Karpas-422 (cell line): ENCODE results near the gene RP2. TPM values are rescaled to one million over a fixed set of nuclear protein-coding genes. Genes with fewer than 3 reads are reported as not detected.

Experiments
- DNase-seq: peaks from one replicate; pipeline ENCODE4 v3.0.0-alpha.2; 2015
- H2AFZ ChIP-seq: fragments of 200-600 bp; sonication (generic); 2 replicates; pipeline ENCODE4 v1.6.1; 2014; ENCODE audit warnings: antibody characterized with exemption, low read length, mixed read lengths
- H3K27ac ChIP-seq: fragments of 200-600 bp; sonication (generic); 2 replicates; pipeline ENCODE4 v1.5.1; 2014; ENCODE audit warnings: mild to moderate bottlenecking, low read length, moderate library complexity
- H3K27me3 ChIP-seq: fragments of 200-600 bp; sonication (generic); 2 replicates; pipeline ENCODE4 v1.6.1; 2014; ENCODE audit warnings: low read length, mixed read lengths
- H3K36me3 ChIP-seq: fragments of 200-600 bp; sonication (generic); 2 replicates; pipeline ENCODE4 v1.6.1; 2014; ENCODE audit warnings: low read length, mixed read lengths; ENCODE audit not compliant: insufficient read depth
- H3K4me1 ChIP-seq: fragments of 200-600 bp; sonication (generic); 2 replicates; pipeline ENCODE4 v1.6.1; 2014; ENCODE audit warnings: mild to moderate bottlenecking, low read length, mixed read lengths
- H3K4me2 ChIP-seq: fragments of 200-600 bp; sonication (generic); 2 replicates; pipeline ENCODE4 v1.6.1; 2014; ENCODE audit warnings: low read length, low read depth, mild to moderate bottlenecking; ENCODE audit not compliant: poor library complexity, severe bottlenecking
- H3K4me3 ChIP-seq: fragments of 200-600 bp; sonication (generic); 2 replicates; pipeline ENCODE4 v1.5.1; 2014; ENCODE audit warnings: mild to moderate bottlenecking, antibody characterized with exemption, low read length, mixed read lengths
- H3K79me2 ChIP-seq: fragments of 200-600 bp; sonication (generic); 2 replicates; pipeline ENCODE4 v1.6.1; 2014; ENCODE audit warnings: mild to moderate bottlenecking, low read length, mixed read lengths
- H3K9ac ChIP-seq: fragments of 200-600 bp; sonication (generic); 2 replicates; pipeline ENCODE4 v1.6.0; 2014; ENCODE audit warnings: low read length
- H3K9me2 ChIP-seq: fragments of 200-600 bp; sonication (generic), shearing (Covaris generic); replicated peaks from 2 replicates; pipeline ENCODE4 v1.6.0; 2014; ENCODE audit warnings: mild to moderate bottlenecking, low read length, moderate library complexity; ENCODE audit not compliant: insufficient read depth
- H3K9me3 ChIP-seq: fragments of 300-700, 200-600 bp; sonication (generic); 2 replicates; pipeline ENCODE4 v1.6.1; 2014; ENCODE audit warnings: low read length, mixed read lengths
- H4K20me1 ChIP-seq: fragments of 200-600 bp; sonication (generic); 2 replicates; pipeline ENCODE4 v1.6.1; 2014; ENCODE audit warnings: mild to moderate bottlenecking, antibody characterized with exemption, low read length, low read depth; ENCODE audit not compliant: insufficient read depth
- total RNA-seq: library from RNA; depleted of rRNA; stranded (reverse); fragments of >200 nt; shearing (Covaris generic); gene quantifications from 2 replicates; pipeline ENCODE4 v1.2.3, GENCODE V29; 2014; ENCODE audit warnings: low replicate concordance

The RP2 gene
- total RNA-seq, 1 experiment from 2014 or later = 17.0 TPM

DNA sequence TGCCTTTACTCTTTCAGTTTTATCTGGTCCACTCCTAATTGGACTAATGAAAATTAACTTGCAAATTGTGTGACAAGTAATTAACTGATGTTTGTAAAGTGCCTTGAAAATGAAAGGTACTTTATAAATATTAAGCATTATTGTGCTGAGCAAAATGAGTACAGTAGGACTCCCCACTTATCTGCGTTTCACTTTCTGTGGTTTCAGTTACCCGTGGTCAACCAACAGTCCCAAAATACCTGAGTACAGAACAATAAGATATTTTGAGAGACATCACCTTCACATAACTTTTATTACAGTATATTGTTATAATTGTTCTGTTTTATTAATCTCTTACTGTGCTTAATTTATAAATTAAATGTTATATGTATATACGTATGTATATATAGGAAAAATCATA is 48.0 kb downstream of the RP2 start:
- H3K4me3 ChIP-seq = no peak overlapping the region
- no peaks in the 10 kb centered on the region for H4K20me1 ChIP-seq
- H3K27ac ChIP-seq = no peak overlapping the region
- no peak overlapping the region for H3K9ac ChIP-seq
- DNase-seq = no peak
- no peaks in the 10 kb centered on the region for H3K27me3 ChIP-seq
- H3K79me2 ChIP-seq = no peaks in the 10 kb centered on the region
- H3K4me1 ChIP-seq = no peaks in the 10 kb centered on the region
- no peaks in the 10 kb centered on the region for H3K9me2 ChIP-seq
- H3K4me2 ChIP-seq = no peak overlapping the region
- no peaks in the 10 kb centered on the region for H3K9me3 ChIP-seq
- H2AFZ ChIP-seq = no peak overlapping the region
- no peaks in the 10 kb centered on the region; the same call in 1 of the 2 replicates for H3K36me3 ChIP-seq

DNA sequence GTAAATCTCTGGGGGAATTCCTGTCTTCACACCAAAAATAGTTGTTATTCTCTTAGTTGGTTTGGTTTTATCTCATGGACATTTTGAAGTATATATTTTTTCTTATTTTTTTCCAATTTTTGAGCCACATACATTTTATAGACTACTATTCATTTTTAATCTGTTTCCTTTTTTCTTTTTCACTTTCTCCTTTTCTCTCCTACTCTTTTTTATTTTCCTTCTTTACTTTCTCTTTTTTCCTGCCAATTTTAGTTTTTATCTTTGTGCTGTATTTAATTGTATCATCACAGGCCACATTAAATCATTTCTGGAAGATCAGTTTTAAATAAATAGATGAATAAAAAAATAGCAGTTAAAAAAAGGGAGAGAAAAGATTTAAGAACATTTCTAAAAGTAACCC is 61.4 kb downstream of the RP2 start:
- Histone ChIP-seq H3K9me3 (no peaks in the 10 kb centered on the region), H3K36me3 (no peaks in the 10 kb centered on the region), H3K9me2 (no peaks in the 10 kb centered on the region), H3K27ac (no peak overlapping the region), H3K4me2 (no peak overlapping the region), H3K9ac (no peak overlapping the region), H3K4me1 (no peaks in the 10 kb centered on the region), H3K79me2 (no peaks in the 10 kb centered on the region), H3K27me3 (no peaks in the 10 kb centered on the region), H4K20me1 (no peaks in the 10 kb centered on the region), H3K4me3 (no peak overlapping the region), H2AFZ (no peak overlapping the region)
- DNase-seq = no peak

GRCh38 chrX:46903458-46904242 is 66.8 kb downstream of the RP2 start:
- no peaks in the 10 kb centered on the region for H3K36me3 ChIP-seq
- peak; percentile 84 for DNase-seq
- peak overlapping the region; percentile 61 for H3K4me2 ChIP-seq
- no peaks in the 10 kb centered on the region for H3K27me3 ChIP-seq
- H3K9me3 ChIP-seq = no peaks in the 10 kb centered on the region
- H2AFZ ChIP-seq = no peak overlapping the region; the same call in 1 of the 2 replicates
- H3K4me3 ChIP-seq = peak overlapping the region; percentile 49; the same call in 1 of the 2 replicates
- H3K27ac ChIP-seq = no peak overlapping the region
- H3K79me2 ChIP-seq = no peaks in the 10 kb centered on the region
- H3K9me2 ChIP-seq = no peaks in the 10 kb centered on the region
- H3K4me1 ChIP-seq = peaks cover 3% of the 10 kb centered on the region; the same call in 1 of the 2 replicates
- peak overlapping the region; percentile 35; the same call in 1 of the 2 replicates for H3K9ac ChIP-seq
- H4K20me1 ChIP-seq = no peaks in the 10 kb centered on the region

GRCh38 chrX:46904626-46905025 is 67.8 kb downstream of the RP2 start:
- H3K4me2 ChIP-seq = no peak overlapping the region
- H3K4me1 ChIP-seq = peaks cover 3% of the 10 kb centered on the region; the same call in 1 of the 2 replicates
- H3K27ac ChIP-seq = no peak overlapping the region
- no peaks in the 10 kb centered on the region for H3K36me3 ChIP-seq
- H4K20me1 ChIP-seq = no peaks in the 10 kb centered on the region
- no peaks in the 10 kb centered on the region for H3K79me2 ChIP-seq
- H3K27me3 ChIP-seq = no peaks in the 10 kb centered on the region
- H3K9ac ChIP-seq = no peak overlapping the region
- H3K9me3 ChIP-seq = no peaks in the 10 kb centered on the region
- DNase-seq = no peak
- no peaks in the 10 kb centered on the region for H3K9me2 ChIP-seq
- H3K4me3 ChIP-seq = no peak overlapping the region
- H2AFZ ChIP-seq = no peak overlapping the region

- Histone ChIP-seq H3K9me2 (no peaks in the 10 kb centered on the region), H3K4me2 (no peak overlapping the region), H3K27me3 (no peaks in the 10 kb centered on the region), H4K20me1 (no peaks in the 10 kb centered on the region), H3K36me3 (no peaks in the 10 kb centered on the region), H2AFZ (no peak overlapping the region), H3K4me1 (peaks cover 6% of the 10 kb centered on the region), H3K9ac (no peak overlapping the region), H3K4me3 (no peak overlapping the region), H3K79me2 (no peaks in the 10 kb centered on the region), H3K27ac (no peak overlapping the region), H3K9me3 (no peaks in the 10 kb centered on the region)
- DNase-seq = no peak
Measured at GRCh38 chrX:46910415-46910814, 73.6 kb downstream of the RP2 start.

- Histone ChIP-seq H3K9me3 (no peaks in the 10 kb centered on the region), H3K36me3 (no peaks in the 10 kb centered on the region), H4K20me1 (no peaks in the 10 kb centered on the region), H3K27ac (no peak within 1 kb of the TSS), H3K4me3 (peak within 1 kb of the TSS; percentile 66), H3K9me2 (no peaks in the 10 kb centered on the region), H3K4me2 (peak within 1 kb of the TSS; percentile 67), H2AFZ (peak within 1 kb of the TSS; percentile 56; the same call in 1 of the 2 replicates), H3K9ac (peak within 1 kb of the TSS; percentile 50), H3K27me3 (no peaks in the 10 kb centered on the region), H3K79me2 (no peaks in the 10 kb centered on the region), H3K4me1 (peaks cover 6% of the 10 kb centered on the region)
- peak; percentile 43 for DNase-seq
Measured at GRCh38 chrX:46912098-46912602, 75.3 kb downstream of the RP2 start, which contains the start of gene JADE3. JADE3 (plus strand) TSS chrX:46912421; CDS start chrX:46984895, 72,474 bp downstream.

DNA sequence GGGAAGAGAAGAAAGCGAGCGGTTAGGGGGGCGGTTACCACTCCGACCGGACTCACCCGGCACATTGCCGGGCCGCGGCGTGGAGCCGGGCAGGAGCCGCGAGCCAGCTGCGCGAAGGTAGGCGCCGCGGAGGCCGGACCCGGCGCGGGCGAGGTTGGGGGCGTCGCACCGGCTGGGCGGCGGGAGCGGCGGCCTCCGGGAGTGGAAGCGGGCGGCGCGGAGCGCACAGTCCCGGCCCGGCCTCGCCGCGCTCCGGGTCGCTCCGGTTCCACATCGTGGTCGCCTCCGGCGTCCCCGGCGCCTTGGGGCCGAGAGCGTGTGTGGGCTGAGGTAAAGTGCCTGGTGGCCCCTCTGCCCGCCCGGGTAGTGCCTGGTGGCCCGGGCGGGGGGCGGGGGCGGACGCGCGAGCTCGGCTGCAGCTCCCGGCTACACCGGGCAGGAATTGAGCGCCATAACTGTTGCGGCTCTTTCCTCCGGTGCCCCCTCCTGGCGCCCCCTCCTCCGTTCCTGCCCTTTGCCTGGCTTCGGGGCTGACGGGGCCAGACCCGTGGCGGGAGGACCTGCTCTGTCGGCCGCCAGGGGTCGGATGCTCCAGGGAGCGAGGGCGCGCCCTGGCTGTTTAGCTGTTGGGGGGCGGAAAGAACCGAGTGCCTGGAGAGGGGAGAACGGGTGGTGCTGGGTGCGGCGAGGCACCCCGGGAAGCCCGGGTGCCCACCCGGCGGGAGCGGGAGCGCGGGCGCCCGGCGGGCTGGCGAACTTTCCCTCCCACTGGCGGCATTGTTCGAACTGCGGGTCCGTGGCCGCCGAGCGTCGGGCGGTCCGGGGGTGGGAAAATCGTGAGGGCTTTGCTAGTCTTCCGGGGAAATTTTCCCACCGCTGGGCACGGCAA is 76.0 kb downstream of the RP2 start:
- H3K4me1 ChIP-seq = peaks cover 6% of the 10 kb centered on the region
- H3K27ac ChIP-seq = no peak overlapping the region
- no peaks in the 10 kb centered on the region for H3K9me3 ChIP-seq
- H3K4me2 ChIP-seq = peak overlapping the region; percentile 67
- DNase-seq = peak; percentile 66
- H4K20me1 ChIP-seq = no peaks in the 10 kb centered on the region
- H3K9ac ChIP-seq = peak overlapping the region; percentile 50
- H3K27me3 ChIP-seq = no peaks in the 10 kb centered on the region
- peak overlapping the region; percentile 56; the same call in 1 of the 2 replicates for H2AFZ ChIP-seq
- no peaks in the 10 kb centered on the region for H3K36me3 ChIP-seq
- H3K4me3 ChIP-seq = peak overlapping the region; percentile 66
- no peaks in the 10 kb centered on the region for H3K9me2 ChIP-seq
- no peaks in the 10 kb centered on the region for H3K79me2 ChIP-seq

DNA sequence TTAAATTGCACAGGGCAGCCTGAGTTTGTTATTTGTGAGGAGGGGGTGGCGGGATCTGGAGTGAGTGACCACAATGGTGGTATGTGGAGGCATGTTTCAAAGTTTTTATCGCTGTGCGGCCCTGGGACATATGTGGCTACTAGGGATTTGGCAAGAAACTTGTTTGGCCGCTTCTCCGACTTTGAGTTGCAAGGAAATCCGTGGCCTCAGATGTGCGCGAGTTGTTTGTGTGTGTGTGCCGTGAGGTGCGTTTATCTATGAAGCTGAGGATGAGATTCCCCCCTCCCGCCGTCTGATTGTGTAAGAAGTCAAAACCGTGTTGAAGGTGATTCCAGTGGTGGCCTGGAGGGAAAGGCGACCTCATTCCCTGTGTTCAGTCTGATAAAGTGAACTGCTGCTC is 76.8 kb downstream of the RP2 start:
- Histone ChIP-seq H3K9me3 (no peaks in the 10 kb centered on the region), H3K4me2 (peak overlapping the region; percentile 67), H3K9ac (peak overlapping the region; percentile 50), H2AFZ (no peak overlapping the region), H3K79me2 (no peaks in the 10 kb centered on the region), H3K4me3 (peak overlapping the region; percentile 66; the same call in 1 of the 2 replicates), H3K9me2 (no peaks in the 10 kb centered on the region), H3K27ac (no peak overlapping the region), H3K4me1 (peaks cover 6% of the 10 kb centered on the region), H3K27me3 (no peaks in the 10 kb centered on the region), H4K20me1 (no peaks in the 10 kb centered on the region), H3K36me3 (no peaks in the 10 kb centered on the region)
- no peak for DNase-seq
